Upper lobe of left lung (tissue), 4 donors: ENCODE results near the gene SLC9C1.

ENCODE experiments used
- CTCF ChIP-seq, 6 experiments: fragments of 450-650 bp in 4 of 6; fragments of 200-600 bp in 2 of 6; sonication (generic) in 2 of 6; IDR thresholded peaks; one replicate each; pipeline ENCODE4 v1.5.1; 2016 to 2019; ENCODE audit warnings: antibody characterized with exemption in 6 of 6
- EP300 ChIP-seq, 4 donors: sonication (generic); formaldehyde crosslinking; IDR thresholded peaks; one replicate each; pipeline ENCODE4 v1.5.1; 2017; ENCODE audit warnings: antibody characterized with exemption in 4 of 4, control low read depth in 2 of 4
- POLR2A ChIP-seq, 4 donors: fragments of 450-650 bp; IDR thresholded peaks; one replicate each; pipeline ENCODE4 v1.5.1; 2016 to 2017; ENCODE audit warnings: antibody characterized with exemption in 4 of 4, mild to moderate bottlenecking in 2 of 4
- POLR2AphosphoS5 ChIP-seq, 2 donors: sonication (generic); formaldehyde crosslinking; IDR thresholded peaks; one replicate each; pipeline ENCODE4 v1.5.1; 2017; ENCODE audit warnings: antibody characterized with exemption in 2 of 2

DNA sequence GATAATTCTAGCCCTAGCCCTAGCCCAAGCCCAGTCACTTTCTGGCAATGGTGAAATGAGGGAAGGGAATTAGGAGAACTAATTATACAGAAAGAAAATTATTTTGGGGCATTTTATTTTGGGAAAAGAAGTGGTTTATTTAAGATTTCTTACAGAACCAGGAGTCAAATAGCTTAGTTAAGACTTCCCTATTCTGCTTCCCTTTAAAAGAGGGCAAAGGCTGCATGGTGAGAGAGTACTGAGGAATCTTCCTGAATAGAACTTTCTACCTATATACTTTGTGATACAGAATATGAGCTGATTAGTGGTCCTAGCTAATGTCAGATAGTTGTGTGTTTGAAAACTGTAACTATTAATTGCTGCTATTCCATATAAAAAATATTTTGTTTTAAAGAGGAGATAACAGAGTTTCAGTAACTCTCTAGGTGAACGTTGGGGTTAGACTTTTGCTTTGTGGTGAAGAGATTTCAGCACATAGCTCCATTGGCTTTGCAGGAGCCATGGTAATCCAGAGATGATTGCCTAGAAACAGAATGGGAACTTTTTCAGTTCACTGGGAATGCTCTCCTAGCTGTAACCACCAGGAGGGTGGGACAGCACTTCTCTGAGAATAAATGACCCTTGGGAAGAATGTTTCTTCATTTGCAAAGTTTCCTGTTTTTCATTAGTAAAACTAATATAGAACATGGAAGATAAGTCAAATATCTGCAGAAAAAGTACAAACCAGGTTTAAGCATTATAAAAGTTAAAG lies 155.6 kb downstream of the SLC9C1 start:
- TF ChIP-seq EP300 (IDR thresholded peaks at IDR 0.05) (no peak), CTCF (IDR thresholded peaks at IDR 0.05) (no peak), POLR2A (IDR thresholded peaks at IDR 0.05) (no peak), POLR2AphosphoS5 (IDR thresholded peaks at IDR 0.05) (no peak)
